Measurements from ENCODE around the gene PTPRT. TPM values are rescaled to one million over a fixed set of nuclear protein-coding genes. Genes with fewer than 3 reads are reported as not detected.

The PTPRT gene
- total and polyA plus RNA-seq, 10 of the 15 experiments (the other 5 are each of a cell fraction or from before 2014, with no cell fraction given), result not detected

DNA sequence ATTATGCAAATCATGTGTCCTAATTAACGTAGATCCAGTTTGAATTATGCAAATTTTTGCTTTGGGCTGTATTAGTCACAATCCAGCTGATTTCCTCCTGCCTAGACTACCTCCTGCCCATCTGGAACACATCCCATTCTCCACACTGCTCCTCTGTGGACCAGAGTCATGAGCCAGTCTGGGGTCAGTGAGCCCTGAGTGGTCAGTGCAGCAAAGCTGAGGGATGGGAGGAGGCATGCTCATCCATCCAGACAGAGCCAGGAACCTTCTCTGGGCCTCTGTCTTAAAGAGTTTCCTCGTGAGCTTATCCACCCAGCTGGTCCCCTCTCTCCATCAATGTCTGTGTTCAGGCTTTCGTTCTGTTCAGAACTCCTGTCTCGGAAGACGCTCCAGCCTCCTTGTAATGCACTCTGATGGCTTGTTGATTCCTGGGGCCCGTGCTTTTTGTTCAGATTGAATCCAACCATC is 747.8 kb downstream of the PTPRT start:
- no peaks in the 10 kb centered on the region for H3K4me1 ChIP-seq (ENCODE audit: control insufficient read depth, insufficient read depth, low read length)
- TF ChIP-seq ZNF274 (IDR thresholded peaks at IDR 0.05; ENCODE audit: insufficient read depth, insufficient read length) (no peak), STAT1 (conservative IDR thresholded peaks at IDR 0.05) (no peak), KAT2A (conservative IDR thresholded peaks at IDR 0.05; ENCODE audit: control insufficient read depth, low read depth, low read length) (no peak), MYB (IDR thresholded peaks at IDR 0.05; ENCODE audit: borderline replicate concordance, low read depth, low read length) (no peak), YBX1 (IDR thresholded peaks at IDR 0.05) (no peak), EGR1 (IDR thresholded peaks at IDR 0.05; ENCODE audit: borderline replicate concordance in 1 of 2, low read depth in 2 of 2, low read length in 2 of 2) (no peak), RAD21 (IDR thresholded peaks at IDR 0.05; ENCODE audit: insufficient read depth, low read depth, low read length) (no peak), IRF4 (IDR thresholded peaks at IDR 0.05; ENCODE audit: low read depth, low read length) (no peak), NKRF (conservative IDR thresholded peaks at IDR 0.05) (no peak), REST (IDR thresholded peaks at IDR 0.05; ENCODE audit: low read depth, low read length) (no peak), MYC (IDR thresholded peaks at IDR 0.05; ENCODE audit: insufficient read depth, insufficient read length, insufficient replicate concordance, low read length, severe bottlenecking) (no peak), ZNF687 (IDR thresholded peaks at IDR 0.05) (no peak), MTA3 (IDR thresholded peaks at IDR 0.05; ENCODE audit: borderline replicate concordance, low read length) (no peak)
- TF ChIP-seq, protein P1, sequence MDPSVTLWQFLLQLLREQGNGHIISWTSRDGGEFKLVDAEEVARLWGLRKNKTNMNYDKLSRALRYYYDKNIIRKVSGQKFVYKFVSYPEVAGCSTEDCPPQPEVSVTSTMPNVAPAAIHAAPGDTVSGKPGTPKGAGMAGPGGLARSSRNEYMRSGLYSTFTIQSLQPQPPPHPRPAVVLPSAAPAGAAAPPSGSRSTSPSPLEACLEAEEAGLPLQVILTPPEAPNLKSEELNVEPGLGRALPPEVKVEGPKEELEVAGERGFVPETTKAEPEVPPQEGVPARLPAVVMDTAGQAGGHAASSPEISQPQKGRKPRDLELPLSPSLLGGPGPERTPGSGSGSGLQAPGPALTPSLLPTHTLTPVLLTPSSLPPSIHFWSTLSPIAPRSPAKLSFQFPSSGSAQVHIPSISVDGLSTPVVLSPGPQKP (IDR thresholded peaks at IDR 0.05; ENCODE audit: low read depth, low read length), result no peak

More for the DNA sequence above, 747.8 kb downstream of the PTPRT start:
- no peak overlapping the region for H3K4me3 ChIP-seq
- no TSS peak for BruUV-seq (replicated peaks)
- WGBS (ENCODE audit: insufficient coverage, insufficient replicate concordance, low lambda C conversion rate, missing lambda C conversion rate), result 23% methylated on average over 6 of the region's 6 CpGs
- ChIA-PET SMC1A (ENCODE audit: uncharacterized antibody, unreplicated experiment) (no interaction called here), POLR2A (no interaction called here), RAD21 (ENCODE audit: unreplicated experiment) (no interaction called here), CTCF (no interaction called here)
- ATAC-seq (no peak), DNase-seq (ENCODE audit: low read depth, low spot score) (no peak), FAIRE-seq (no peak)
- H3K9me3 ChIP-seq (replicated peaks; ENCODE audit: control insufficient read depth, insufficient read depth, low read length), result no peaks in the 10 kb centered on the region
- H3K27ac ChIP-seq (ENCODE audit: control insufficient read depth, insufficient read depth), result no peak overlapping the region
- no peak overlapping the region for H3K9ac ChIP-seq (ENCODE audit: control insufficient read depth, insufficient read depth, low read length)
- no peaks in the 10 kb centered on the region for H3K27me3 ChIP-seq (replicated peaks in 1 of 2; ENCODE audit: control insufficient read depth in 2 of 2, insufficient read depth in 2 of 2, low read length in 1 of 2)
- H3K4me2 ChIP-seq (ENCODE audit: control insufficient read depth, insufficient read depth), result no peak overlapping the region
- H2AFZ ChIP-seq (ENCODE audit: control insufficient read depth, low read depth, low read length), result no peak overlapping the region
- H3K36me3 ChIP-seq (ENCODE audit: control insufficient read depth in 2 of 2, insufficient read depth in 2 of 2, low read length in 1 of 2), result no peaks in the 10 kb centered on the region
- in situ Hi-C loops (cut with MboI) (no loop called here), intact Hi-C loops (cut with micrococcal nuclease; ENCODE audit: unreplicated experiment) (no loop called here)
- no peaks in the 10 kb centered on the region for H4K20me1 ChIP-seq (ENCODE audit: control insufficient read depth, insufficient read depth)
- no peaks in the 10 kb centered on the region for H3K79me2 ChIP-seq (ENCODE audit: control insufficient read depth, insufficient read depth, low read length)
